GM10248 (cell line): ENCODE results near the gene HUS1.

Experiments
- CTCF ChIA-PET: fragments of 300-600 bp; sonication (Branson Sonifier 250); formaldehyde crosslinking; extraction: SDS; loops from one replicate; lab custom pipeline; 2021; ENCODE audit warnings: antibody characterized with exemption; lab: Yijun Ruan, JAX
- POLR2A ChIA-PET: fragments of 350-650 bp; sonication (Branson Sonifier 250); formaldehyde crosslinking; extraction: SDS; loops from one replicate; lab custom pipeline; 2020; ENCODE audit warnings: antibody characterized with exemption; lab: Yijun Ruan, JAX
- DNase-seq: peaks from one replicate; pipeline ENCODE4 v3.0.0; 2012; ENCODE audit errors: extremely low spot score
- CTCF ChIP-seq: IDR thresholded peaks from 2 replicates; pipeline ENCODE4 v1.5.1; 2012; ENCODE audit warnings: mild to moderate bottlenecking, low read depth; ENCODE audit errors: extremely low read depth, missing control alignments, control extremely low read depth

The HUS1 gene

GRCh38 chr7:47949703-47950102 is 29.7 kb downstream of the HUS1 start:
- ChIA-PET POLR2A (no interaction called here), CTCF (interaction anchor here (1.0 to 9.6 kb wide), 5 partner anchors 11 to 205 kb away, joined by 3 to 187 read pairs (median 24); no protein-coding TSS in a partner anchor)
- no peak for DNase-seq
- no peak for TF ChIP-seq CTCF

- no peak for DNase-seq
- no peak for TF ChIP-seq CTCF
- POLR2A ChIA-PET: no interaction called here
- CTCF ChIA-PET: interaction anchor here (1.0 to 9.6 kb wide), 8 partner anchors 10 to 682 kb away, joined by 3 to 187 read pairs (median 5); no protein-coding TSS in a partner anchor
Observed at GRCh38 chr7:47948141-47948790, 31.1 kb downstream of the HUS1 start, which contains the start of gene PKD1L1. PKD1L1 (minus strand) TSS chr7:47948466; CDS start chr7:47948440, 26 bp downstream.

- POLR2A ChIA-PET: no interaction called here
- CTCF ChIA-PET: interaction anchor here (1.2 to 9.6 kb wide), 8 partner anchors 9 to 681 kb away, joined by 3 to 187 read pairs (median 13); no protein-coding TSS in a partner anchor
- no peak for DNase-seq
- TF ChIP-seq CTCF: no peak
Observed at GRCh38 chr7:47947355-47947749, 32.1 kb downstream of the HUS1 start.

- DNase-seq: no peak
- TF ChIP-seq CTCF: no peak
- POLR2A ChIA-PET: interaction anchor here (0.5 kb wide), 1 partner anchor 16 kb away, joined by 3 read pairs; no protein-coding TSS in a partner anchor
- CTCF ChIA-PET: interaction anchor here (2.4 to 9.6 kb wide), 6 partner anchors 9 to 210 kb away, joined by 8 to 187 read pairs (median 24); partner anchors contain the start of gene UPP1
Observed at GRCh38 chr7:47946581-47947354, 32.6 kb downstream of the HUS1 start.

- POLR2A ChIA-PET: interaction anchor here (0.6 kb wide), 1 partner anchor 22 kb away, joined by 5 read pairs; no protein-coding TSS in a partner anchor
- CTCF ChIA-PET: interaction anchor here (0.6 to 9.6 kb wide), 43 partner anchors 9 to 679 kb away, joined by 3 to 187 read pairs (median 6); partner anchors contain the start of gene UPP1
- peak; percentile 59 for DNase-seq
Observed at GRCh38 chr7:47945261-47946015, 34.0 kb downstream of the HUS1 start.

More at GRCh38 chr7:47945261-47946015, 34.0 kb downstream of the HUS1 start:
- peak; percentile 86 for TF ChIP-seq CTCF
